Effector CD8-positive, alpha-beta T cell (primary cell): ENCODE results near the gene FKBP10.
"Not testable (repeated sequence)": the region's sequence is repeated elsewhere in the genome, so short reads cannot be mapped to it uniquely, and the experiment has no call there.

Experiments
- DNase-seq: peaks from one replicate; lab custom pipeline; 2025; lab: John Stamatoyannopoulos, UW

FKBP10 gene

GRCh38 chr17:41810659-41811548 lies 1.9 kb upstream of the FKBP10 start:
- DNase-seq, result peak; percentile 29

- peak; percentile 46 for DNase-seq
These were observed 1.0 kb upstream of the FKBP10 start, which contains the start of gene P3H4 for GRCh38 chr17:41811549-41812380. Gene P3H4, minus strand, starts transcription at chr17:41811949. Its CDS starts 34 bp downstream, at chr17:41811915.

- DNase-seq, result no peak
These were observed 412 bp downstream of the FKBP10 start for GRCh38 chr17:41813152-41813680.

GRCh38 chr17:41813699-41814124 lies 908 bp downstream of the FKBP10 start:
- no peak for DNase-seq

GRCh38 chr17:41814195-41814594 lies 1.4 kb downstream of the FKBP10 start:
- DNase-seq, result no peak

GRCh38 chr17:41816637-41817320 lies 4.0 kb downstream of the FKBP10 start:
- no peak for DNase-seq

- DNase-seq, result no peak
These were observed 5.2 kb downstream of the FKBP10 start for GRCh38 chr17:41818024-41818423.

- DNase-seq, result no peak
These were observed 9.0 kb downstream of the FKBP10 start for GRCh38 chr17:41821776-41822175.

- no peak for DNase-seq
These were observed 9.7 kb downstream of the FKBP10 start for GRCh38 chr17:41822216-41823140.

GRCh38 chr17:41823141-41823524 lies 10.3 kb downstream of the FKBP10 start:
- no peak for DNase-seq

GRCh38 chr17:41823580-41823979 lies 10.8 kb downstream of the FKBP10 start:
- no peak for DNase-seq

GRCh38 chr17:41824086-41824485 lies 11.3 kb downstream of the FKBP10 start:
- DNase-seq, result no peak

GRCh38 chr17:41825175-41825845 lies 12.5 kb downstream of the FKBP10 start:
- DNase-seq, result no peak

- not testable (repeated sequence) for DNase-seq
These were observed 17.2 kb downstream of the FKBP10 start for GRCh38 chr17:41829961-41830360.

- no peak for DNase-seq
These were observed 22.5 kb downstream of the FKBP10 start for GRCh38 chr17:41835214-41835799.

- DNase-seq, result peak; percentile 45
These were observed 23.2 kb downstream of the FKBP10 start, which contains the start of gene NT5C3B for GRCh38 chr17:41835800-41836549. Gene NT5C3B, minus strand, starts transcription at chr17:41836232. Its CDS starts 39 bp downstream, at chr17:41836193.

- DNase-seq, result no peak
These were observed 23.9 kb downstream of the FKBP10 start for GRCh38 chr17:41836550-41837196.
